OCI-LY1 (cell line): Measurements from ENCODE around the gene ST6GALNAC6.

Experiments used
- H2AFZ ChIP-seq: fragments of 200-600 bp; sonication (generic), shearing (Covaris generic); 2 replicates; pipeline ENCODE4 v1.6.0; 2014; ENCODE audit warnings: antibody characterized with exemption, mild to moderate bottlenecking, low read length
- H3F3A ChIP-seq: fragments of 200-600 bp; sonication (generic), shearing (Covaris generic); 2 replicates; pipeline ENCODE4 v1.6.0; 2014; ENCODE audit warnings: mild to moderate bottlenecking, antibody characterized with exemption, low read length, moderate library complexity; ENCODE audit not compliant: insufficient read depth
- H3K27ac ChIP-seq: fragments of 200-600 bp; sonication (generic); 2 replicates; pipeline ENCODE4 v1.5.1; 2014; ENCODE audit warnings: low read length, mixed run types, mild to moderate bottlenecking, low read depth; ENCODE audit not compliant: poor library complexity, severe bottlenecking
- H3K27me3 ChIP-seq: fragments of 200-600 bp; sonication (generic); 2 replicates; pipeline ENCODE4 v1.6.0; 2014; ENCODE audit warnings: antibody characterized with exemption, mild to moderate bottlenecking, low read length, moderate library complexity; ENCODE audit not compliant: insufficient read depth
- H3K36me3 ChIP-seq: fragments of 200-600 bp; sonication (generic); 2 replicates; pipeline ENCODE4 v1.6.1; 2014; ENCODE audit warnings: mild to moderate bottlenecking, antibody characterized with exemption, low read length, moderate library complexity, mixed read lengths; ENCODE audit not compliant: insufficient read depth
- H3K4me1 ChIP-seq: fragments of 200-600 bp; sonication (generic); 2 replicates; pipeline ENCODE4 v1.5.1; 2014; ENCODE audit warnings: mild to moderate bottlenecking, low read length, moderate library complexity; ENCODE audit not compliant: insufficient read depth, severe bottlenecking
- H3K4me2 ChIP-seq: fragments of 200-600 bp; sonication (generic), shearing (Covaris generic); 2 replicates; pipeline ENCODE4 v1.6.1; 2014; ENCODE audit warnings: low read length
- H3K4me3 ChIP-seq: fragments of 200-600 bp; sonication (generic); 2 replicates; pipeline ENCODE4 v1.5.1; 2014; ENCODE audit warnings: low read length, low read depth, mild to moderate bottlenecking, mixed read lengths; ENCODE audit not compliant: poor library complexity, severe bottlenecking
- H3K79me2 ChIP-seq: fragments of 200-600 bp; shearing (Covaris generic); 2 replicates; pipeline ENCODE4 v1.6.1; 2016; ENCODE audit warnings: mixed run types, low read length, mixed read lengths; ENCODE audit not compliant: insufficient read depth
- H3K9ac ChIP-seq: fragments of 200-600 bp; sonication (generic), shearing (Covaris generic); 2 replicates; pipeline ENCODE4 v1.6.1; 2014; ENCODE audit warnings: mild to moderate bottlenecking, low read length, mixed read lengths
- H3K9me2 ChIP-seq: fragments of 200-600 bp; sonication (generic), shearing (Covaris generic); 2 replicates; pipeline ENCODE4 v1.6.1; 2014; ENCODE audit warnings: low read depth, mild to moderate bottlenecking, low read length, mixed read lengths
- H3K9me3 ChIP-seq: fragments of 200-600 bp; shearing (Covaris generic); 2 replicates; pipeline ENCODE4 v1.6.1; 2014; ENCODE audit warnings: low read length, mixed read lengths
- H4K20me1 ChIP-seq: fragments of 200-600 bp; sonication (generic), shearing (Covaris generic); 2 replicates; pipeline ENCODE4 v1.6.0; 2016; ENCODE audit warnings: mild to moderate bottlenecking, low read length; ENCODE audit not compliant: insufficient read depth
- CTCF ChIP-seq: fragments of 200-600 bp; sonication (generic), shearing (Covaris generic); IDR thresholded peaks from 2 replicates; pipeline ENCODE4 v1.5.1; 2017; ENCODE audit warnings: mild to moderate bottlenecking, antibody characterized with exemption, low read length, moderate library complexity, mixed read lengths
- EZH2 ChIP-seq: fragments of 200-600 bp; sonication (generic), shearing (Covaris generic); IDR thresholded peaks from 2 replicates; pipeline ENCODE4 v1.8.0; 2017; ENCODE audit warnings: borderline replicate concordance, mixed run types, mild to moderate bottlenecking, antibody characterized with exemption, low read length, moderate library complexity, mixed read lengths

Gene ST6GALNAC6

GRCh38 chr9:127896395-127897192 lies 2.8 kb downstream of the ST6GALNAC6 start:
- Histone ChIP-seq H3K9me2 (no peaks in the 10 kb centered on the region), H2AFZ (no peak overlapping the region), H3F3A (no peaks in the 10 kb centered on the region; the same call in 1 of the 2 replicates), H3K36me3 (peaks cover 52% of the 10 kb centered on the region), H3K27ac (no peak overlapping the region), H3K27me3 (no peaks in the 10 kb centered on the region), H3K4me3 (no peak overlapping the region), H3K79me2 (no peaks in the 10 kb centered on the region), H3K4me2 (peak overlapping the region; percentile 34; the same call in 1 of the 2 replicates), H3K9me3 (peaks cover 8% of the 10 kb centered on the region; the same call in 1 of the 2 replicates), H3K4me1 (peaks cover 40% of the 10 kb centered on the region), H3K9ac (no peak overlapping the region), H4K20me1 (no peaks in the 10 kb centered on the region)
- TF ChIP-seq CTCF (no peak), EZH2 (no peak)

DNA sequence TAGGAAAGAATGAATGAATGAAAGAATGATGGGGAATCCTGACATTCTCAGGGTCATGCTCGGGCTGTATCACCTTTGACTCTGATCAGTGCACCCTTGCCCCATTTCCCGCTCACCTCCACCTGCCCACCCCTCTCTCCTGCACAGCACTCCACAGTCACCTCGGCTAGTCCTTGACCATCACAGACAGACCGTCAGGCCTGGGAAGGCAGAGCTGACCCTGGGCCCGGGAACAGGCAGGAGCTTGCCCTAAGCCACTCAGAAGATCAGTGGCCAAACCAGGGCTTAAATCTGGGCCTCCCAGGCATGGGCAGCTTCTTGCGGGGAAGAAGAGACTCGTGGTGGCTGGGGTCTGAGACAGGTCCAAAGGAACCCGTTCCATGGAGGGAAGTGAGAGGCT lies 3.6 kb downstream of the ST6GALNAC6 start:
- Histone ChIP-seq H3K4me1 (peaks cover 32% of the 10 kb centered on the region), H3K27me3 (no peaks in the 10 kb centered on the region), H3K79me2 (no peaks in the 10 kb centered on the region), H2AFZ (no peak overlapping the region), H3K4me3 (no peak overlapping the region), H3K9me3 (peaks cover 8% of the 10 kb centered on the region; the same call in 1 of the 2 replicates), H3K9me2 (no peaks in the 10 kb centered on the region), H3K27ac (no peak overlapping the region), H3K4me2 (no peak overlapping the region), H4K20me1 (no peaks in the 10 kb centered on the region), H3K9ac (no peak overlapping the region), H3K36me3 (peaks cover 58% of the 10 kb centered on the region), H3F3A (no peaks in the 10 kb centered on the region; the same call in 1 of the 2 replicates)
- TF ChIP-seq EZH2 (no peak), CTCF (no peak)

- H3K4me2 ChIP-seq = no peak overlapping the region
- no peaks in the 10 kb centered on the region; the same call in 1 of the 2 replicates for H3F3A ChIP-seq
- TF ChIP-seq CTCF (no peak), EZH2 (no peak)
- no peak overlapping the region for H2AFZ ChIP-seq
- H3K36me3 ChIP-seq = peaks cover 74% of the 10 kb centered on the region
- no peaks in the 10 kb centered on the region for H4K20me1 ChIP-seq
- no peak overlapping the region for H3K4me3 ChIP-seq
- no peak overlapping the region for H3K9ac ChIP-seq
- peaks cover 8% of the 10 kb centered on the region; the same call in 1 of the 2 replicates for H3K9me3 ChIP-seq
- H3K79me2 ChIP-seq = no peaks in the 10 kb centered on the region
- H3K9me2 ChIP-seq = no peaks in the 10 kb centered on the region
- H3K27ac ChIP-seq = no peak overlapping the region
- H3K4me1 ChIP-seq = peaks cover 15% of the 10 kb centered on the region
- no peaks in the 10 kb centered on the region for H3K27me3 ChIP-seq
Observed at GRCh38 chr9:127893392-127893791, 6.0 kb downstream of the ST6GALNAC6 start.
